Stomach (tissue), 9 donors: ENCODE data around the gene HNRNPLL. TPM values are rescaled to one million over a fixed set of nuclear protein-coding genes. Genes with fewer than 3 reads are reported as not detected.

Source experiments
- DNase-seq, 2 donors: peaks; one replicate each; pipeline versions ENCODE4 v3.0.0 to v3.0.0-alpha.2; 2013 to 2019
- H3K27ac ChIP-seq, 5 donors: fragments of 200-600 bp in 4 of 5; sonication (generic) in 4 of 5; one replicate each; pipeline ENCODE4 v1.5.1; 2013 to 2019; ENCODE audit warnings: mild to moderate bottlenecking in 1 of 5, moderate library complexity in 1 of 5
- H3K27me3 ChIP-seq, 3 donors: fragments of 200-600 bp; sonication (generic); one replicate each; pipeline ENCODE4 v1.5.1; 2017 to 2019; ENCODE audit warnings: mixed run types in 1 of 3
- H3K36me3 ChIP-seq, 4 donors: fragments of 200-600 bp; sonication (generic); 1 replicate in 3 of 4; 2 replicates in 1 of 4; pipeline ENCODE4 v1.5.1; 2016 to 2019
- H3K4me1 ChIP-seq, 4 donors: fragments of 200-600 bp; sonication (generic); one replicate each; pipeline ENCODE4 v1.5.1; 2016 to 2019
- H3K4me3 ChIP-seq, 4 donors: fragments of 200-600 bp; sonication (generic) in 3 of 4; one replicate each; pipeline ENCODE4 v1.5.1; 2016 to 2019; ENCODE audit warnings: mild to moderate bottlenecking in 1 of 4
- H3K9me3 ChIP-seq, 4 donors: fragments of 200-600 bp; sonication (generic); one replicate each; pipeline ENCODE4 v1.5.1; 2016 to 2019
- EP300 ChIP-seq: sonication (generic); formaldehyde crosslinking; IDR thresholded peaks from one replicate; pipeline ENCODE4 v1.6.1; 2017; ENCODE audit warnings: antibody characterized with exemption
- POLR2A ChIP-seq, 4 donors: fragments of 450-650 bp; IDR thresholded peaks; one replicate each; pipeline ENCODE4 v1.6.1; 2016; ENCODE audit warnings: antibody characterized with exemption in 4 of 4, control low read depth in 2 of 4, mild to moderate bottlenecking in 1 of 4, moderate library complexity in 1 of 4
- POLR2AphosphoS5 ChIP-seq, 3 donors: sonication (generic); formaldehyde crosslinking; IDR thresholded peaks; one replicate each; pipeline ENCODE4 v1.6.1; 2016; ENCODE audit warnings: antibody characterized with exemption in 3 of 3
- WGBS, 5 donors: extraction: QIAGEN DNeasy Blood & Tissue Kit in 3 of 5; methylation state at CpG; one replicate each; pipeline versions ENCODE4 v1.1.5 to v1.1.7; 2013 to 2018; 5-methylcytosine and 5-hydroxymethylcytosine counted together
- intact Hi-C: fragments of 100-400 bp; cut with DNase I; formaldehyde crosslinking; loops from one replicate; pipeline ENCODE4 v1.15.1; 2023; ENCODE audit warnings: low total_unique reads
- polyA plus RNA-seq, 3 donors: library from polyadenylated mRNA; stranded (reverse); fragments of 200-250 nt; gene quantifications; one replicate each; pipeline ENCODE4 v1.2.3, GENCODE V29; 2013
- total RNA-seq, 5 donors: library from RNA; depleted of rRNA; stranded (reverse); fragments of >200 nt; gene quantifications; one replicate each; pipeline versions ENCODE4 v1.1.0 to v1.2.3, GENCODE V29; 2014 to 2016
- TF ChIP-seq, protein P1 (sequence below), 7 experiments: fragments of 450-650 bp in 4 of 7; fragments of 200-600 bp in 3 of 7; sonication (generic) in 3 of 7; IDR thresholded peaks; one replicate each; pipeline ENCODE4 v1.5.1; 2016 to 2019; ENCODE audit warnings: antibody characterized with exemption in 7 of 7, control low read depth in 2 of 7, mild to moderate bottlenecking in 1 of 7
- donor health status: healthy with polysubstance abuse.
- donor health status: Bipolar disorder and iron deficiency.
- donor health status: healthy.

HNRNPLL gene
- total and polyA plus RNA-seq, 8 donors: 12.2 to 97.9 (median 25.7) TPM

GRCh38 chr2:38565333-38565732 lies 37.4 kb downstream of the HNRNPLL start:
- no peaks in the 10 kb centered on the region for H3K27me3 ChIP-seq
- H3K36me3 ChIP-seq: peaks cover 23 to 90% (median 77%) of the 10 kb centered on the region in 4 donors
- no peak overlapping the region for H3K27ac ChIP-seq
- intact Hi-C loops: no loop called here
- TF ChIP-seq EP300 (no peak), POLR2A (IDR thresholded peaks at IDR 0.05) (no peak), POLR2AphosphoS5 (IDR thresholded peaks at IDR 0.05) (no peak)
- TF ChIP-seq, protein P1, sequence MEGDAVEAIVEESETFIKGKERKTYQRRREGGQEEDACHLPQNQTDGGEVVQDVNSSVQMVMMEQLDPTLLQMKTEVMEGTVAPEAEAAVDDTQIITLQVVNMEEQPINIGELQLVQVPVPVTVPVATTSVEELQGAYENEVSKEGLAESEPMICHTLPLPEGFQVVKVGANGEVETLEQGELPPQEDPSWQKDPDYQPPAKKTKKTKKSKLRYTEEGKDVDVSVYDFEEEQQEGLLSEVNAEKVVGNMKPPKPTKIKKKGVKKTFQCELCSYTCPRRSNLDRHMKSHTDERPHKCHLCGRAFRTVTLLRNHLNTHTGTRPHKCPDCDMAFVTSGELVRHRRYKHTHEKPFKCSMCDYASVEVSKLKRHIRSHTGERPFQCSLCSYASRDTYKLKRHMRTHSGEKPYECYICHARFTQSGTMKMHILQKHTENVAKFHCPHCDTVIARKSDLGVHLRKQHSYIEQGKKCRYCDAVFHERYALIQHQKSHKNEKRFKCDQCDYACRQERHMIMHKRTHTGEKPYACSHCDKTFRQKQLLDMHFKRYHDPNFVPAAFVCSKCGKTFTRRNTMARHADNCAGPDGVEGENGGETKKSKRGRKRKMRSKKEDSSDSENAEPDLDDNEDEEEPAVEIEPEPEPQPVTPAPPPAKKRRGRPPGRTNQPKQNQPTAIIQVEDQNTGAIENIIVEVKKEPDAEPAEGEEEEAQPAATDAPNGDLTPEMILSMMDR (IDR thresholded peaks at IDR 0.05): no peak
- no peak for DNase-seq
- no peak overlapping the region for H3K4me3 ChIP-seq
- no peaks in the 10 kb centered on the region for H3K9me3 ChIP-seq
- WGBS, 5 donors: 92 to 99% (median 97%) methylated on average over 2 of the region's 2 CpGs
- peaks cover 0 to 23% (median 3%) of the 10 kb centered on the region in 4 donors for H3K4me1 ChIP-seq

DNA sequence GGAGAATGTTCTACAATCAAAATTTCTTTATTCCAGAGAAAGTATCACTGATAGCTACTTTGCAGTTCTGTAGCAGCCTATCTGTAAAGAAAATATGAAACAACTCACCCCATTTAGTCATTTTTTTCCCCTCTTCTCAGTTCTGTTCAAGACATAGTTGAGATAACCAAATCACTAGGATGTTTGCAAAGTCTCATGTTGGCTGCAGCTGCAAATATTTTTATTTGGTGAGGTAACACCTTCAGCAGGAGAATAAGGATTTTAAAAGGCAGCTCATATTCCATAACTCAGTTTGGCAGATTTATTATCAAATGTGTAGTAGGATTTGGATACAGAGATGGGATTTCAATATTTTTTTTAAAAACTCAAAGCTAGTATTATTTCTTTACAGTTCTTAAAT lies 41.0 kb downstream of the HNRNPLL start:
- no peaks in the 10 kb centered on the region for H3K27me3 ChIP-seq
- no peak for TF ChIP-seq POLR2AphosphoS5 (IDR thresholded peaks at IDR 0.05)
- no peak for TF ChIP-seq EP300
- TF ChIP-seq POLR2A (IDR thresholded peaks at IDR 0.05): no peak
- TF ChIP-seq, protein P1 (IDR thresholded peaks at IDR 0.05): no peak
- no peak overlapping the region for H3K4me3 ChIP-seq
- no peak overlapping the region for H3K27ac ChIP-seq
- intact Hi-C loops: no loop called here
- H3K9me3 ChIP-seq: no peaks in the 10 kb centered on the region
- peaks cover 14 to 66% (median 48%) of the 10 kb centered on the region in 4 donors for H3K36me3 ChIP-seq
- peaks cover 0 to 7% (median 0%) of the 10 kb centered on the region in 4 donors for H3K4me1 ChIP-seq
- no peak for DNase-seq

GRCh38 chr2:38560092-38560491 lies 42.6 kb downstream of the HNRNPLL start:
- Histone ChIP-seq H3K4me3 (no peak overlapping the region), H3K9me3 (no peaks in the 10 kb centered on the region), H3K4me1 (peaks cover 0 to 7% (median 0%) of the 10 kb centered on the region in 4 donors), H3K27me3 (no peaks in the 10 kb centered on the region), H3K36me3 (peaks cover 10 to 56% (median 34%) of the 10 kb centered on the region in 4 donors), H3K27ac (no peak overlapping the region)
- TF ChIP-seq, protein P1 (IDR thresholded peaks at IDR 0.05): no peak
- no peak for TF ChIP-seq POLR2AphosphoS5 (IDR thresholded peaks at IDR 0.05)
- no peak for TF ChIP-seq EP300
- no peak for TF ChIP-seq POLR2A (IDR thresholded peaks at IDR 0.05)
- WGBS, 5 donors: 85 to 96% (median 94%) methylated on average over 2 of the region's 2 CpGs
- intact Hi-C loops: no loop called here
- DNase-seq: no peak

GRCh38 chr2:38557981-38558380 lies 44.7 kb downstream of the HNRNPLL start:
- peaks cover 0 to 7% (median 0%) of the 10 kb centered on the region in 4 donors for H3K4me1 ChIP-seq
- TF ChIP-seq EP300 (no peak), POLR2A (IDR thresholded peaks at IDR 0.05) (no peak), POLR2AphosphoS5 (IDR thresholded peaks at IDR 0.05) (no peak)
- TF ChIP-seq, protein P1 (IDR thresholded peaks at IDR 0.05): no peak
- intact Hi-C loops: no loop called here
- no peak overlapping the region for H3K4me3 ChIP-seq
- H3K36me3 ChIP-seq: peaks cover 0 to 42% (median 21%) of the 10 kb centered on the region in 4 donors
- no peak for DNase-seq
- no peak overlapping the region for H3K27ac ChIP-seq
- H3K9me3 ChIP-seq: no peaks in the 10 kb centered on the region
- H3K27me3 ChIP-seq: no peaks in the 10 kb centered on the region
- WGBS, 5 donors: 92 to 95% (median 93%) methylated on average over 5 of the region's 5 CpGs
